Caki2 (cell line): ENCODE results near the gene C17orf58. TPM values are rescaled to one million over a fixed set of nuclear protein-coding genes. Genes with fewer than 3 reads are reported as not detected.
A peak's percentile ranks its signal among the peaks of the same experiment; 100 is the strongest.
"Not testable (repeated sequence)": the region's sequence is repeated elsewhere in the genome, so short reads cannot be mapped to it uniquely, and the experiment has no call there.

Experiments used
- DNase-seq: peaks from one replicate; pipeline ENCODE4 v3.0.0-alpha.2; 2015; ENCODE audit warnings: low read depth
- in situ Hi-C: cut with HindIII; loops from 2 replicates; pipeline ENCODE4 v1.10.0; 2016; ENCODE audit warnings: low sequenced_read_pairs, low pct_unique_long_range_greater_than_20kb, mixed read lengths
- total RNA-seq: library from RNA; depleted of rRNA; stranded (reverse); fragments of >200 nt; shearing (Covaris generic); gene quantifications from 2 replicates; pipeline ENCODE4 v1.2.3, GENCODE V29; 2014; ENCODE audit warnings: low replicate concordance

C17orf58 gene
- total RNA-seq, 1 experiment from 2014 or later, result 24.7 TPM

DNA sequence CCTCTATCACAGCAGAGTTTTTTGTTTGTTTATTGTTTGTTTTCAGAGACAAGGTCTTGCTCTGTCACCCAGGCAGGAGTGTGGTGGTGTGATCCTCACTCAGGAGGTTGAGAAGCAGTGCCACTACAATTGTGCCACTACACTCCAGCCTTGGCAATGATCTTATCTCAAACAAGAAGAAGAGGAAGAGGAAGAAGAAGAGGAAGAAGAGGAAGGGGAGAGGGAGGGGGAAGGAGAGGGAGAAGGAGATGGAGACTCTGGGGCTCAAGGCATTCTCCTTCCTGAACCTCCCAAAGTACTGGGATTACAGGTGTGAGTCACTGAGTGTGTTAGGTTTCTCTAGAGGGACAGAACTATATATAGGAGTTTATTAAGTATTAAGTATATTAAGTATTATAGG is 17.1 kb upstream of the C17orf58 start:
- in situ Hi-C loops, result no loop called here
- DNase-seq, result no peak

DNA sequence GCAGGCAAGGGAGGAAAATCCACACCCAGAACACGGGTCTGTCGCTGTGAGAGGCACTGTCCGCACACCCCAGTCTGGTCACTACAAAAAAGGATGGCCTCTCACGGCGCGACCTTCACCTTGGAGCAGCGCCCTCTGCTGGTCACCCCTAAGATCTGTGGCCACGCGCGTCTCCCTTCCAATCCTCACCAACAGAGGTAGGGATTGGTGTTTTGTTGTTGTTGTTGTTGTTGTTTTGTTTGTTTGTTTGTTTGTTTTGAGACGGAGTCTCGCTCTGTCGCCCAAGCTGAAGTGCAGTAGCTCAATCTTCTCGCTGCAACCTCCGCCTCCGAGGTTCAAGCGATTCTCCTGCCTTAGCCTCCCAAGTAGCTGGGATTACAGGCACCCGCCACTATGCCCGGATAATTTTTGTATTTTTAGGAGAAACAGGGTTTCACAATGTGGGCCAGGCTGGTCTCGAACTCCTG is 15.0 kb upstream of the C17orf58 start:
- in situ Hi-C loops, result no loop called here
- DNase-seq, result no peak

DNA sequence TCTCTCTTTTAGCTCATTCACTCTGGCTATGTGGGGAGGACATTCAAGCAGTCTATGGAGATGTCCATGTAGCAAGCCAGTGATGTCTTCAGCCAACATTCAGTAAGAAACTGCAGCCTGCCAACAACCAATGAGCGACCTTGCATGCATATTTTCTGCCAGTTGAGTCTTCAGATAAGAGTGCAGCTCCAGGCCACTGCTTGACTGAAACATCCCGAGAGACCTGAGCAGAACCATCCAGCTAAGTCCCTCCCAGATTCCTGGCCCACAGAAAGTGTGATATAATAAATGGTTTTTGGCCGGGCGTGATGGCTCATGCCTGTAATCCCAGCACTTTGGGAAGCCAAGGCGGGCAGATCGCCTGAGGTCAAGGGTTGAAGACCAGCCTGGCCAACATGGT is 10.5 kb upstream of the C17orf58 start:
- in situ Hi-C loops, result no loop called here
- no peak for DNase-seq

DNA sequence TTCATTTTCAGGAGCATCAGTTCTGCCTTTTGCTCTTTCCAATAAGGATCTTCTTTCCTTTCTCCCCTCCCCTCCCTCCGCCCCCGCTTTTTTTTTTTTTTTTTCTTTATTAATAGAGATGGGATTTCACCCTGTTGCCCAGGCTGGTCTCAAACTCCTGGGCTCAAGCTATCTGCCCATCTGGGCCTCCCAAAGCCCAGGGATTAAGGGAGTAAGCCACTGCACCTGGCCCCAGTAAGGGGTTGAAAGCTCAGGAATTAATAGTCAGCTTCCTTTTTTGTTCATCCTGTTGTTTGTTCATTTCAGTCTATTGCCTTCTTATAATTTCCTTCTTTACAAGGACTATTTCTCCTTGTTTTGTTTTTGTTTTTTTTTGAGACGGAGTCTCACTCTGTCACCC is 7.9 kb upstream of the C17orf58 start:
- DNase-seq, result no peak

DNA sequence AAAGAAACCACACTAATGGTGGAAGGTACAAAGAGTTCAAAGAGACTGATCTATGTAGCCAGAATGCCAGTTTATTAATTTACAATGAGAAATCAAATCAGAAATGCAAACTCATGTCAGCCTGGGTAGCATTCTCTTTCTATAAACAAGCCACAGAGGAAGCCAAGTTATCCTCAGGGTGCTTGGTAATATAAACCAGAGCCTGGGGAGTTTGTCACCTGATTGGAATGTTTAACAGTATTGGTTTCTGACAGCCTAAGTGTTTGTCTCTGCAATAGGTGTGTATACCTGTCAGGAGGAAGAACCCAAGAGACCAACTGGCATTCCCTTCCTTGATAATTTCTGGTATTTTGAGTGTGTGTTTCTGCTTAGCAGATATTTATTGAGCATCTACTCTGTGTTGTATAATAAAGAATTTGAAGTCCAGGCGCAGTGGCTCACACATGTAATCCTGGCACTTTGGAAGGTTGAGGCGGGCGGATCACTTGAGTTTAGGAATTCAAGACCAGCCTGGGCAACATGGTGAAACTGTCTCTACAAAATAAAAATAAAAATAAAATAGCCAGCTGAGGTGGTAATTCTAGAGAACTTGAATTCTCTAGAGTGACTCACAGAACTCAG is 3.1 kb upstream of the C17orf58 start:
- in situ Hi-C loops, result no loop called here
- no peak for DNase-seq

More for the DNA sequence above, 7.9 kb upstream of the C17orf58 start:
- in situ Hi-C loops, result no loop called here

DNA sequence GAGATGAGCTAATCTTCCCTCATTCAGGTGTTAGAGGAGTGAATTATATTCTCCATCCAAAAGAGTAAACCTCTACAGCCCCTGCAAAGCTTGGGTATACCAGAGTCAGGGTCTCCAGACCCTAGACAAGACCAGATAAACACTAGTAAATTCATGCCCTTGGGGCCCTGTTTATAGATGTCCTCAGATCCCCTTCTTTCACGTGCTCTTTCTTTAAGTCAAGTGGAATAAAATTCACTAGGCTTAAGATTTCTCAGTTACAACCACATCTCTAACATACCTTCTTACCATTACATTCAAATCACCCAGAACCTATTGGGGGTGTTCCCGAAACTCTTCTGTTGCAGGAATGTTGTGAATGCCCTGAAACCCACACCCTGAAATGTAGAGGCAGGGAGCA is 2.2 kb upstream of the C17orf58 start:
- in situ Hi-C loops, result no loop called here
- DNase-seq, result no peak

DNA sequence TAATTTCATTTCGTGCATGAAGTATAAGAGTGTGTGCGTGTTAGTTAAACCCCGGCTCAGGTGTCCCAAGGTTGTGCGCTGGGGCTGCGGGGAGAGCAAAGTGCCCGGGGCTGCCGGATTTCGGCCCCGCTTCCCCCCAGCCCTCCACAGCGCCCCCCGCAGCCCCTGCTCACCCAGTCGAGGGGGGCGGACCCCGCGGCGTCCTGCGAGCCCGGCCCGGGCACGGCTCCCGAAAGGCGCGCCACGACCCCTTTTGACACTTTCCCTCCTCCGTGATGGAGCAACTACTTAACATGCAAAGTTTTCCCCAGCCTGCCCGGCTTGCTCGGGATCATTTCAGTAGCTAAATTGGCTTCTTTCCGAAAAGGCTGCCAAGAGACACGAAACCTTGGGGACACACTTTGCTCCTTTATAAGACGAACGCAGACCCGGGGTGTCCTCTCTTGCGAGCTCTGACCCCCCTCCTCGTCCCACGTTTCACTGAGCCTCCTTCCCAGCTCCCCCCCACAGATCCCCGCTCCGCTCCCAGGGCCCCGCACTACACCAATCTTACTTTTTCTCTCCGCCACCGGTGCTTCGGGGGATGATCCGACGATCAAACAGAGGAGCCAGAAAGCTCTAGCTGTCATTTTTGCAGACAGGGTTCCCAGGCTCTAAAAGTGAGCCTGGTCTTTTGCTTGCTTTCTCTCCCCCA is 552 bp downstream of the C17orf58 start:
- no peak for DNase-seq
- in situ Hi-C loops, result no loop called here

DNA sequence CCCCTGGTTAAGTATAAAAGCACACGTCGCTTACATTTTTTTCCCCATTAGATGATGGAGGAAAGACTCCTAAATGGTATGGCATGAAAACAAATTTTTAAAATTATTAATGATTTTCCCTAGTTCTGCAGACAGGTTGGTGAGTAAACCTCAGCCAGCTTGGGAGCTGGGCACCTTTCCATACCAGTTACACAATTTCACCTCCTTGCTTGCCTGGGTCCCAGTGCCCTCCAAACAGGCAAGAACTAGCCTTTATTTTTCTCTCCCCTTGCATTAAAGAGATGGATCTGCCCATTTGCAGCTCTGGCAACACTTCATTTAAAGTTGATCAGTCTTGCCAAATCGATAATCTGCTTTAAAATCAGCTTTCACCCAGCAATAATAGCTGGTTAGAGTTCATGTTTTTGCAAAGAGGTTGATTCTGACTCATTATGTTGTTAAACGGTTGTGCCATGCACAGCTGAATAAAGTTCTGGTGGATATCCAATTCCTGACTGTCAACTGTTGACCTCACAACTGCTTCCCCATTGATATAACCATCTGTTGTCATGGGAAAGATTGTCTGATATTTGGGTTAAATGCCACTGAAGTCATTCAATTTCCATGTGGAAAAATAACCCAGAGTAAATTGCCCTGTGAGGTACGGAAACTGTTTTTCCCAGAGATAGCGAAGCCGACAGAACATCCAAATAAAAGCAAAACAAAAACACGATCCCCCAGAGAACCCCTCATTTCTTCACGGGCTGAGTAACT is 1.3 kb downstream of the C17orf58 start:
- peak; percentile 48 for DNase-seq
- in situ Hi-C loops, result no loop called here

DNA sequence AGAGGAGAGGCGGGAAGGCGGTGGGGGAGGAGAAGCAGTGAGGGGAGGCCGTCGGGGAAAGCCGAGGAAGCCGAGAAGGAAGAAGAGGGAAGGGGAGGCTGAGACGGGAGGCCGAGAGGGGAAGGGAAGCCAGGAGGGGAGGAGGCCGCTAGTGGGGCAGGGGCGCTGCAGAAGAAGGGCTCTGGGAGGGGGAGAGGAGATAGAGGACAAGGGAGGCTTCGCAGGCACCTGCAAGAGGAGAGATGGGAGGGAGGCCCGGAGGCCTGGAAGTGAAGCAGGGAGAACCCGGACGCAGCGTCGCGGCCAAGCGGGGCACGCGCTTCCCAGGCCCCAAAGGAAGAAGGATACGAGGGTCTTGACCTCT is 2.3 kb downstream of the C17orf58 start:
- in situ Hi-C loops, result no loop called here
- no peak for DNase-seq

DNA sequence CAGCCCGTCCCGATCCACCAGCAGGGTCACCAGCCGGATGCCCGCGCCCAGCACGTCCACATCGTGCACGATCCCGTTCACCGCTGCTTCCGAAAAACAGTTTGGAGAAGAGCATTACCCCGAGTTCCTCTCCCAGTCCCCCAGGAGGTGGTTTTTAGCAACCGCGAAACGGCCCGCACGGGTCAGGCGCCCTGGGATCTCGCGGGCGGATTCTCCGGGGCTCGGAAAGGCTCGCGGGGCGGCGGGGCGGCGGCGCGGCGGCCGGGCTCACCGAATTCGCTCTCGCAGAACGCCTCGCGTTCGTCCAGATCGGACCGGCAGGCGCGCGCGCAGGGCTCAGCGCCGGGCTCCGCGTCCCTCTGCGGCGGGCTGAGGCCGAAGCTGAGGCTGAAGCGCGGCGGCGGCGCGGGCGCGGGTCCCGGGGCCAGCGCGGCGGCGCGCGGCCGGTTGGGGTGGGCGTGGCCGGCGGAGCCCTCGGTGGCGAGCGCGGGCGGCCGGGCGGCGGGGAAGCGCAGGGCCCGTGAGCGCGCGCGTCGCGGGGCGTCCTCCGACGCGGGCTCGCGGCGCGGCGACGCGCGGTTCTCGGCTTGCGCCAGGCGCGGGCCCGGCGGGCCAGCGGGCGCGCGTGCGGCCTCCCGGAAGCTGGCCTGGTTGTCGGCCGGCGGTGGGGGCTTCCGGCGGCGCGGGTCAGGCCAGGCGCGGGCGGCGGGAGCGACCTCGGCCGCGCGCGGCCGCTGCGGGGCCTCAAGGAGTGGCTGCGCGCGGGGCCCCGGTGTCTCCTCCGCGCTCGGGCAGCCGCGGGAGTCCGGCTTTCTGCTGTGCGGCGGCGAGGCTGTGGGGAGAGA is 2.9 kb downstream of the C17orf58 start:
- in situ Hi-C loops, result no loop called here
- DNase-seq, result peak; percentile 70

DNA sequence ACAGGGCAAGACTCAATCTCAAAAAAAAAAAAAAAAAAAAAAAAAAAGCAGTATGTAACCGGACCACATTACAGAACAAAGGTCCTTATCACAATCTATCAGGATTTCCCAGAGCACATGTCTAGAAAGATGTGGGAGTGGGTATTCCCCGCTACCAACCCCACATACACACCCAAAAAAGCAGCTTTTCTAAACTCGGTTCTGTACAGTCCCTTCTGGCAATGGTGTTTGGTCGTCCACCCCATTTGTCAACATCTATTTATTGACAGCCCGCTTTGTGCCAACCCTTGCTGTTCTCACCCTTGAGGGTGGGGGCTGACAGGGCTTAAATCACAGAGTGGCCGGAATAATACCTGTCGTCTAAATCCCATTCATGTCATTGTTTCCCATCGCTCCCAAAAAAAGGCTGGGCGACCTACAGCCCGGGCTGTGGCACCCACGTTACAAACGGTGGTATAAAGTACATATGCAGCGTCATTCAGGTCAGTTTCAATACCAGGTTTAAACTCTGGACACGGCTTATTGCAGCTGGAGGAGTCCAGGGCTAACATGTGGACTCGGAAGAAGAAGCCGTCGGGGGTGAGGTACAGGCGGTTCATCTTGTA is 3.6 kb downstream of the C17orf58 start:
- no peak for DNase-seq
- in situ Hi-C loops, result no loop called here

DNA sequence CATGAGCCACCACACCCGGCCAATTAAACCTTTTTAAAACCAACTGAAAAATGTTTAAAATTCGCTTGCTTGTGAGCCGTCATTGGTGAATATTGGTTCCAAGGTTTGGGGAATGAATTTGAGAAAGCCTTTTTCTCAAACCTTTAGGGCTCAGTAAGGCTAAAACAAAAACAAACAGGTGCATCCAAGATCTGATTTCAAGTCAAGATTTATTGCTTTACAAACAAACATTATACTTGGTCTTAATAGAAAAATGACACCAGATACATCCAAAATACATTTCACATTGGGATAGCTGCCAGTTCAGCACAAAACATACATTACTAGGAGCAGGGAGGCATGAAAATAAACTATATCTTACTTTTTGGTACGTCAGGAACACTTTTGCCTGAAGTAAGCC is 5.4 kb downstream of the C17orf58 start:
- no peak for DNase-seq
- in situ Hi-C loops, result no loop called here

DNA sequence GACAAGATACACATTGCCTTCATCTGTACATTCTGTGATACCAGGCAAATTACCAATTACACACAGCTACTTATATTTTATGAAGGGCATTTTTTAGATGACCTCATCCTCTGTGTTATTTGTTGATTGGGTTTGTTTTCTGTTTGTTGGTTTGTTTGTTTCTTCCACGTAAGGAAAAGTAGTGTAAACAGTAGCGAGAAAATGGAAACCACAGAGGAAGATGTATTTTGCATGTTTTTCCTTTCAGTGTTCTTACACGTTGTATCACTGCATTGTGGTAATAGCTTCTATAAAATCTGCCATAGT is 12.9 kb downstream of the C17orf58 start:
- in situ Hi-C loops, result no loop called here
- DNase-seq, result no peak

DNA sequence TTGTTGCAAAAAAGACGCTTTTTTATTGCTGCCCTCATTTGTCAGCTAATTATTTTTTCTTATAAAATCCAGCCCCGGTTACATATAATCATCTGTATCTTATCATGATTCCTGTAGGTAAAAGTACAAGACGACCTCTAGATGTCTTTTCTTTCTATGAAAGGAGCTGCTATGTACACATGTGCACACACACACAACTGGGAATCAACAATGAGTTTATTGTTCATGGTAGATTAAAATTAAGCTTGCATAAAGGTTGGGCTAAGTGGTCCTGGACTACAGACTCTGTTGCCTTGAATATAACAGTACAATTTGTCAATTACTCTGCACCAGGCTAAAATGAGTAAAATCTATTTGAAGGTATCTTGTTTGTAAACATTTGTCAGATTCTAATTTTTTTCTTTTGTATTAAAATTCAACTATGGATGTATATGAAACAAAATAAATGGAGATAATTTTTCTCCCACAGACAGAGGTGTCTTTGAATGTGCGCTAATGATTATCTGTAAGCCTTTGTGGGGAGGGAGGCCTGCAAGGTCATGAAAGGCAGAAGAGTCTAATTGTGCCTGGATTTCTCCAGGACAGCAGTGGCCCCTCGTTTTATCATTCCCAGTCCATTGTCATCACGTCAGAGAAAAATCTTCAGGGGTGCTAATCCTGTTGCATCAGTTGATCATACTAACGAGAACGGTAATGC is 13.4 kb downstream of the C17orf58 start:
- no peak for DNase-seq
- in situ Hi-C loops, result no loop called here

DNA sequence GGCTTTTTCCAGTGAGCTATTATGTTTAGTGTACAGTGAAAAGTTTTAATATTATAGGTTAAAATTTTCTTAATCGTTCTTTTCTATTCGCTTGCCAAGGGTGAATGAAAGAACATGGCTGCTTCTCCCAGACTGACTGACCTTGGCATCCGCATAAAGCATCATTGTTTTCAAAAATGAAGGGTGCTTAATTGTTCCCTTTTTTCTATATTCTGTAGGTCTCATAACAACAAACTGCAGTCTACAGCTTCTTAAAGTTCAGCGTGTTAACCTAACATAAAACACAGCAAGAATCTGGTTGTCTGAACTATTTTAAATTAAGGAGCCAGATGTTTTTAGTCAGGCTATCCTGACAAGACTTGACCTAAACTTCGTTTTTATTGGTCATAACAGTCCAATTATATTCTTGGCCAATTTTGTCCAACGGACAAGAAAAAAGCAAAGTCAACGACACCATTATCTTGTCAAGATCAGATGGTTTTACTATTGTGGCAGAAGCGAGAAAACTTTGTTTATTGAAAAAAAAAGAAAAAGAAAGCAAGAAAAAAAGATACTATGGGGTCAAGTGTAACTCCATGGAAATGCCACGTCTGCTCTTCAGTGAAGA is 14.1 kb downstream of the C17orf58 start:
- in situ Hi-C loops, result no loop called here
- DNase-seq, result no peak

DNA sequence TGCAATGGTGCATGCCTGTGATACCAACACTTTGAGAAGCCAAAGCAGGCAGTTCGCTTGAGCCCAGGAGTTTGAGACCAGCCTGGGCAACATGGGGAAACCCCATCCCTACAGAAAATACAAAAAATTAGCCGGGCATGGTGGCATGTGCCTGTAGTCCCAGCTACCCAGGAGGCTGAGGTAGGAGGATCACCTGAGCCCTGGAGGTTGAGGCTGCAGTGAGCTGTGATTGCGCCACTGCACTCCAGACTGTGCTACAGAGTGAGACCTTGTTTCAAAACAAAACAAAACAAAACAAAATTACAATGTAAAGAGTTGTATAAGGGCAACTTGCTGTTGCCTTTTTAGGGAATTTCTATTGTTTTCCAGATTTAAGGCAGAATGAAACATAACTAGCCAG is 15.4 kb downstream of the C17orf58 start:
- in situ Hi-C loops, DNase-seq: not testable (repeated sequence)

DNA sequence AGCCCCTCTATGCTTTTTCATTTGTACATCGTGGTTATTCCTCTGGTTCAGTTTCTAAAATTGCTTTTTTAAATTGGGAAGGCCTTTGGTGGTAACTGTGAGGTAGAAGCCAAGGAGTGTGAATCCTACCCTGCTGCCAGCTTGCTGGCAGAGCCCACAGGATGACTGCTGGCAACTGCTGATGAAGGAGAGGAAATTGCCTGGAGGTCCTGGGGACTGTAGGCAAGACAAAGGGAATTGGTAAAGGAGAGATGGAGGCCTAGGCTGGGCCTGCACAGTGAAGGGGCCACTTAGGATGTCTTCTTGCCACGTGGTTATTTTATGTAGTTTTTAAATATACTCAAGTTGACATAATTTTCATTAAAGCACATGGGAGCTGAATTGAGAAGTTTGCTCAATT is 15.8 kb downstream of the C17orf58 start:
- peak; percentile 22 for DNase-seq
- in situ Hi-C loops, result no loop called here
